ENCODE data around the gene SLC44A5.

SLC44A5 gene

GRCh38 chr1:75588779-75589475, 22.0 kb downstream of the SLC44A5 start:
- DNase-seq = no peak

GRCh38 chr1:75587692-75588091, 23.2 kb downstream of the SLC44A5 start:
- no peak for DNase-seq

GRCh38 chr1:75583282-75583681, 27.6 kb downstream of the SLC44A5 start:
- DNase-seq = peak; percentile 44

GRCh38 chr1:75582725-75583261, 28.1 kb downstream of the SLC44A5 start:
- no peak for DNase-seq

- DNase-seq = no peak
These were observed 31.9 kb downstream of the SLC44A5 start for GRCh38 chr1:75579046-75579445.

- no peak for DNase-seq
These were observed 35.1 kb downstream of the SLC44A5 start for GRCh38 chr1:75575837-75576236.

- no peak for DNase-seq
These were observed 43.7 kb downstream of the SLC44A5 start for GRCh38 chr1:75567191-75567590.

- no peak for DNase-seq
These were observed 51.1 kb downstream of the SLC44A5 start for GRCh38 chr1:75559800-75560199.

- DNase-seq = no peak
These were observed 51.8 kb downstream of the SLC44A5 start for GRCh38 chr1:75559136-75559535.

GRCh38 chr1:75554870-75555269, 56.0 kb downstream of the SLC44A5 start:
- no peak for DNase-seq

GRCh38 chr1:75554181-75554580, 56.7 kb downstream of the SLC44A5 start:
- no peak for DNase-seq

GRCh38 chr1:75550559-75550958, 60.4 kb downstream of the SLC44A5 start:
- no peak for DNase-seq

- DNase-seq = no peak
These were observed 62.0 kb downstream of the SLC44A5 start for GRCh38 chr1:75548721-75549480.

GRCh38 chr1:75543705-75544104, 67.2 kb downstream of the SLC44A5 start:
- no peak for DNase-seq

GRCh38 chr1:75542818-75543570, 67.9 kb downstream of the SLC44A5 start:
- DNase-seq = no peak

GRCh38 chr1:75539230-75540116, 71.4 kb downstream of the SLC44A5 start:
- DNase-seq = no peak

GRCh38 chr1:75533085-75533484, 77.8 kb downstream of the SLC44A5 start:
- DNase-seq = no peak

GRCh38 chr1:75531570-75531969, 79.3 kb downstream of the SLC44A5 start:
- DNase-seq = no peak

- no peak for DNase-seq
These were observed 81.4 kb downstream of the SLC44A5 start for GRCh38 chr1:75529488-75529887.

GRCh38 chr1:75528001-75528400, 82.9 kb downstream of the SLC44A5 start:
- DNase-seq = no peak

- no peak for DNase-seq
These were observed 88.5 kb downstream of the SLC44A5 start for GRCh38 chr1:75522389-75522788.

GRCh38 chr1:75521658-75522057, 89.3 kb downstream of the SLC44A5 start:
- DNase-seq = no peak

Data from COR-L47 (cell line).